Activated CD4-positive, alpha-beta T cell treated with anti-CD3 and anti-CD28 coated beads, Interleukin-2, amount 50 U/mL, for 16 hours (primary cell): Measurements from ENCODE around the gene CHN1.

Experiments
- DNase-seq: peaks from one replicate; pipeline ENCODE4 v3.0.0-alpha.2; 2020

CHN1 gene

DNA sequence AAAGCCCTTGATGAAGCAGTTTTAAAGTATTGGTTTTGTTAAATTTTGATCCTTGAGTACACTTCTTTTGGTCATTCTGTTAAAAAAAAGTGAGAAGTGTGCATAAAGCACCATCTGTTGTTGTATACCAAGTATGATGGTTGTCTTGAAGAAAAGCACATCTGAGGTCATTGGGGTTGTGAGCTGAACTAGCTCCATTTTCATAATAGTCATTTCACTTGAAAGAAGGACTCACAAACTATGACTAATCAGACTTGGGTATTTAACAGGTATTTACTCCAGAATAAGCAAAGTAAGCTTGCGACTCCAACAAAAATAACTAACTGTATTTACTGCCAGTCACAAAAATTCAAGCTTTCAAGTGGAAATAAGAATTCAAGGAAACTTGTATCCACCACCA, 35.1 kb downstream of the CHN1 start:
- peak; percentile 8 for DNase-seq

DNA sequence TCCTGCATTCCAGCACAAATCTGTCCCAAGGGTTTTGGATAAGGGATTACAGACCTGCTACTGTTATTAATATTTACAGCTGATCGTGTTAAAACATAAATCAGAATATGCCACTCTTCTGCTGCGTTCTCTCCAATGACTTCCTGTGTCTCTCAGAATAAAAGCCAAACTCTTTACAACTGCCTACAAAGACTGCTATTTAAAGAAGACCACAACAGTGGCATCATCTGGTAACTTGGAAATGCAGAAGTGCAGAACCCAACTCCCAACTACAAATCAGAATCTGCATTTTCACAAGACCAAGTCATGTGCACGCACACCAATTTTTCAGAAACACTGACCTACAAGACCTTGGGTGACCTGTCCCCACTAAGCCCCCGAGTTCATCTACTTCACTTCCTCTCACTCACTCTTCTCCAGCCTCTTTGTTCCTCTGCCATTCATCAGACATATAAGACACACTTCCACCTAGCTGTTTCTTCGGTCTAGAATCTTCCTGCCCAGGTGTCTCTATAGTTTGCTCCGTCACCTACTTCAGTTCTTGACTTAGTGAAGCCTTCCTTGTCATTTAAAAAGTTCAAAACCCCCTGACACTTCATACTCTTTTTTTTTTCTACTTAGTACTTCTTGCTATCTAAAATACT, 36.0 kb downstream of the CHN1 start:
- DNase-seq: no peak

DNA sequence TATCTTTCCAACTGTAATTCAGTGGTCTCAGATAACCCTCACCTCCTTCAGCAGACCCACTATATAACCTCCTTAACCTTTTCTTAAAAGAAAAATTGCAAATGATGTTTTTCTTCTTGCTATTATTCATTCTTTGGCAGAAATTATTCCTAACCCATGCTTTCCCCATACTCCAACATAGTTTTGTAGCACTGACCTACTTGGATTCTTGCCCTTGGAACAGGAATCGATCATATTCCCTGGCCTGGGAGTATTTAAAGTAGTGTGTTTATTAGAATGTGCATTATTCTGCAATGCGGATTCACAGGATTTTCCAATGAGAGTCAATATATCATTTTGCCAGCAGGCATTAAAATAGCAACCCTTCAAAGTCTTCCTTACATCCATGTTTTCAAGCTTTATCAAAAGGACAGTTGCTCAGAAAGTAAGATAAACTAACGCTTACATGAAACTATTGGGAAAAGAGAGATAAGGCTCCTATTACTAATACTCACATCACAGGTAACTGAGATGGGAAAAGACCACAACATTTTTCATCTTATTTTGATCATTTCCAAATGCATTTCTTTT, 37.4 kb downstream of the CHN1 start:
- no peak for DNase-seq

DNA sequence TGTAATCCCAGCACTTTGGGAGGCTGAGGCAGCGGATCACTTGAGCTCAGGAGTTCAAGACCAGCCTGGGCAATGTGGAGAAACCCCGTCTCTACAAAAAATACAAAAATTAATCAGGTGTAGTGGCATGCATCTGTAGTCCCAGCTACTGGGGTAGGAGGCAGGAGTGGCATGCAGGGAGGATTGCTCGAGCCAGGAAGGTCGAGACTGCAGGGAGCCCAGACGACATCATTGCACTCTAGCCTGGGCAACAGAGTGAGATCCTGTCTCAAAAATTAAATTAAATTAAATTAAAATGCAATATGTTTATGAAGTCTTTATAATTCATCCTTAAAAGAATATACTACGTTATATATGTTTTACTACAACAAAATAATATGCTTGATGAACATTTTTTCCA, 38.1 kb downstream of the CHN1 start:
- DNase-seq: no peak

DNA sequence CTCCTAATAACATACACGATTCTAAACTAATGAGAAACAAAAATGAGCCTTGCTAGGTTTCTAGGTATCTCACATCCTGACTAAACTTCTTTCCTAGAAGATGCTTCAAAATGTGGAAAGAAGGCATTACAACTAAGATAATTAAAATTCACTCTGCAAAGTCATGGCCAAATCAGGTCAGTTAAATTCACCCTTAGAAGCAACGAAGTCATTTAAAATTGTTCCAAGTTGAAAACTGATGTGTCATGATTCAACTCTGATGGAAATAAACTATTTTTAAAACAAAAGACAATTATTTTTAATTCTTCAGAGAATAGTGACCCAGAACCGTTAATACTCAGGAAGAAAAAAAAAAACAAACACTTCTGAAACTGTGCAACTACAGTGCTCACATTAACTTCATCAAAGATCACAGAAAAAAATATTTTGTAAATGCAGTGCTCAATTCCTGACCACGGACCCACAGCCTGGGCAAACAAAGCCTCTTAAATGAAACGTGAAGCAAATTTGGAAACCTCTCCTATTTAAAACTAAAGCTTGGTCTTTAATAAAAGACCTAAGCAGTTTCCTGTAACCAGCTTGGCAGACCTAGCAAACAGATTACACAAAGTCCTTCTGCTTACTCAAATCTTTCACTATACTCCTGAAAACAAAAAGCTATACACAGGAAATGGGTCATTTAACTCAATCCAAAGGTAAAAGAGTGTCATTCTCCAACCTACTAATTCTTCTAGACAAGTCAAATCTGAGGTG, 39.0 kb downstream of the CHN1 start:
- DNase-seq: peak; percentile 57

DNA sequence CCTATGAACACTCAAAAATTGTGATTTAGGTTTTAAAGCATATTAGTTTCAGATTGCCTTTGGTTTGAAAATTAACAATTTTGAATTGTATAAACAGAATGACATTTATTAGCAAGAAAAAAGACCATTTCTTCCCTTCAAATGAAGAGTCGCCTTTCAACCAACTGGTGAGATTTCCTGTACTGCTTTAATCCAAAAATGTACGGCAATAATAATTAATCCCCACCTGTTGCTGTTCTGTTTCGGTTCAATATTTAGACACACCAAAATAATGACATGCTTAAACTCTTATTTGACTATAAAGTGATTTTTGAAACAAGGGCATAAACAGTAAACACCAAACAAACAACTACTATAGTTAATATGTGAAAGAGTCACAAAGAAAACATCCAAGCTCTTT, 39.6 kb downstream of the CHN1 start:
- DNase-seq: no peak

DNA sequence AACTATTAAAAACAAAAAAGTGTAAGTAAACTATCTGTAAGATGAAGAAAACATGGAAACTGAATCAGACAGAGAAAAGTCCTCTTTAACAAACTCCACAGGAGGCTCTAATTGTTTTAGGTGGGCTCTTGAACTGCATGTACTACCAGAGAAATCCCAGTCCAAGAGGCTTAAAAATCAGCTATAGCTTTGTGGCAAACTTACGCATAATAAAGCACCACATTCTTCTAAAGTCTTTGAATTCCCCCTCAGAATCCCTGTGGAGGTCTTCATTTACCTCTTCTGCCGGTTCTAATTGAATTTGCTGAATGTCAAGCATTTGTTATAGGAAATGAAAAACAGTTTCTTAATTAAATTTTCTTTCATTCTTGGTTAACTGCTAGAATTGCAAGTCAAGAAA, 40.8 kb downstream of the CHN1 start:
- DNase-seq: no peak

DNA sequence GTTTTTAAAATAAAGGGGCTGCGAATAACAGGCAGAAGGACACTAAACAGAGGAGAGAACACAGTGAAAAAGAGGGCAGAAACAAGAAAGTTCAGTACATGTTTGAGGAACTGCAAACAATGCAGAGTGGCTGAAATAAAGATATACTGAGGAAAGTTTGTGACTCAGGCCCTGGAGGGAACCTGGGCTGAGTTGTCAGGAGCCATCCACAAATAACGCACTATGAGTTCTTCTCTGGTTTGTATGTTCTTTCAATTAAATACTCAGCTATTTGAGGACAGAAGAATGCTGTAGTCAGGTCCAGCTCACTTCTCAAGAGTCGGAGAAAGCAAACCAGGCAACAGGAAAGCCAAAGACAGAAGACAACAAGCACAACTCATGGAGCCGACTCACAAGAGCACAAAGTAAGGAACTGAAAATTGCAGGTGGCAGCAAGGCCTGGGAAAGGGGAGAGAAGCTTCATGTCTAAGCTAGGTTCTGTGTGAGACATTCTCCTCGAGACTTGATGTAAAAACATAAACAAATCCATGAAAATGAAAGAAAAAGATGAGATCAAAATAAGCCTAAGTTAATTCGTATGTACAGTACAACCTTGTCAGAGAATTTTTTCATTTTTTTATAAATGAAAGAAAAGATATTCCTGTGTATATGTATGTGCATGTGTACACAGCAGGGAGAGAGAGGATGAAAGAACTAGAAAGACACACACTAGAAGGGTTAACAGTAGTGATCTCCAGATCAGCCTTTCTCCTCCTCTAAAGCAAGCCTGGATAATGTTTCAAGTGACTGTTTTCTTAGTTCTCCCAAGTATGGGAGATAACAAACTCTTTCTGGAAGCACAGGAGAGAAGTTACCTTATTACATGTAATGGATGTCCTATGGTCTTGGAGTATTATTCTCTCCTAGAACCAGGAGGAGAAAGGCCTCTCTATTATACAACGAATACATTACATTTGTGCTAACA, 41.5 kb downstream of the CHN1 start:
- DNase-seq: no peak

DNA sequence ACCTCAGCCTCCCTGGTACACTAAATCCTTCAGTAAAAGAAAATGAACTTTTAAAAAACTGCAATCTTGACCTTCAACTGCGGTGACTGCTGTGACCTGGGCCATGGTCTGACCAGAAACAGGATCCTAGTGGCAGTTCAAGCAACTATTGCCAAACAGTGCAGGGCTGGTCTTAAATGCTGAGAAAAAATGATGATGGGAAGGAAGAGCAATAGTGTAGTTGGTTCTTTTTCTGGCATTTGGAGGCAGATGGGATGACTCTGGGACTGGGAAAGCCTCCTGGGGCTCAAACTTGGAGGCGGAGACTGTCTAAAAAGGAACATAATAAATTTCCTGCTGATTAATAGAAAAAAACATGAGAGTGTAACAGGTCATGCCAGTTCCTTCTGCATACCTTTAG, 45.4 kb downstream of the CHN1 start:
- DNase-seq: no peak

DNA sequence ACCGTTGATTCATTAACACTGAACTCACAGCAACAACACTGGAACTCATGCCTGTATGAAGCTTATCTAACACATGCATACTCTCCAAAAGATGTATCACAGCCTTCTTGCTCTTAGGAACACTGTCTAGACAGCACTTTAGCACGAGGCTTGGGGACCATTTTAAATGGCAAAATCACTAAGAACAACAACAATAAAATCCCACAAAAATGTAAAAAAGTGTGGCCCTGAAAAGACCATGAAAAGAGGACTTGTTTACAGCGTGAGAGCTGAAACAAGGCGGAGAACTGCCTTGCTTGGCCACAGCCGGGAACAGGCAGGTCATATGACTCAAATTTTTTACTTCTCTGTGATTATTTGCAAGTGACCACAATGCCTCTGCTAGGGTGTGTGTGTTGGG, 48.1 kb downstream of the CHN1 start:
- DNase-seq: no peak

DNA sequence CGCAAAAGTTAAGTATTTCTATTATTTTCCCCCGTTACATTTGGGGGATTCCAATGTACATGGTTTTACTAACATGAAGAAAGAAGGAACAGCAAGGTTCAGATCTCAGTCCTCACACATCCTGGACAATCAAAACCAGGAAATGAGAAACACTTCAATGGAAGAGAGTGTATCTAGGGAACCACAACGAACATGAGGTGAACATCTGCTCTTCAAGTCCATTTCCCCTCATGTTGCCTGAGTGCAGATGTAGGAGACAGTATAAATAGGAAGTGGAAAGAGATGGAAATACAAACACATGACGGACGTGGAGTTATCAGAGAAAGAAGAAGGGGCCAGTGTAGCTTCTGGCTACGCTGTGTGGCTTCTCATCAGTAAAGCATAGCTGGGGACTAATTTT, 52.6 kb downstream of the CHN1 start:
- no peak for DNase-seq

DNA sequence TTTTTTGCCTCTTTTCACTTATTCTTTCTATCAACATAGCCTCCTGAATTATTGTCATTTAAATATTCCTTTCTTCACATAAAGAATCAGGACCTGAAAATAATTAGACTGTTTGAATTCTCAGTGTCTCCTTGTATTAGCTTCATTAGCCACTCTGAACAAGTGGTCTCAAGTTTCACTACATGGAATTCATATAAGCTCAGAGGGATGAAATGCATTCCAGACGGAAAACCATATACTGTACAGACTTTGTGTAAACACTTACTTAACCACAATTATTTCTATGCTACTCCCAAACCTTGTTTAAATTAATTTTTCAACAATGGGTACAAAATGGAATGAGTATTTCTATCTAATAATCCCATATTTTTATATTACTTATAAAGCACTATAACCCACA, 53.4 kb downstream of the CHN1 start:
- no peak for DNase-seq

DNA sequence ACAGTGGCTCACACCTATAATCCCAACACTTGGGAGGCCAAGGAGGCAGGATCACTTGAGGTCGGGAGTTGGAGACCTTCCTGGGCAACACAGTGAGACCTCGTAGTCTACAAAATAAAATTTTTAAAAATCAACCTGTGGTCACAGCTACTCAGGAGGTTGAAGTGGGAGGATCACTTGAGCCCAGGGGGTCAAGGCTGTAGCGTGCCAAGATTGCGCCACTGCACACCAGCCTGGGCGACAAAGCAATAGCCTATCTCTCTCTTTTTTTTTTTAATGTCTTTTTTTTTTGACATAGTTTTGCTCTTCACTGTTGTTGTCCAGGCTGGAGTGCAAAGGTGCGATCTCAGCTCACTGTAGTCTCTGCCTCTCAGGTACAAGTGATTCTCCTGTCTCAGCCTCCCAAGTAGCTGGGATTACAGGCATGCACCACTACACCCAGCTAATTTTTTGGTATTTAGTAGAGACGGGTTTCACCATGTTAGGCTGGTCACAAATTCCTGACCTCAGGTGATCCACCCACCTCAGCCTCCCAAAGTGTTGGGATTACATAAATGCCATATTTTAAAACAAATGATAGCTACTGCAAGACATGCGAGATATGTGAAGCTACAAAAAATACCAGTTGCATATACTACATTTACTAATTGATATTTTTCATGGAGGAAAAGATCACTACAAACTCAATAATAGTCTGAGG, 55.0 kb downstream of the CHN1 start:
- DNase-seq: no peak

DNA sequence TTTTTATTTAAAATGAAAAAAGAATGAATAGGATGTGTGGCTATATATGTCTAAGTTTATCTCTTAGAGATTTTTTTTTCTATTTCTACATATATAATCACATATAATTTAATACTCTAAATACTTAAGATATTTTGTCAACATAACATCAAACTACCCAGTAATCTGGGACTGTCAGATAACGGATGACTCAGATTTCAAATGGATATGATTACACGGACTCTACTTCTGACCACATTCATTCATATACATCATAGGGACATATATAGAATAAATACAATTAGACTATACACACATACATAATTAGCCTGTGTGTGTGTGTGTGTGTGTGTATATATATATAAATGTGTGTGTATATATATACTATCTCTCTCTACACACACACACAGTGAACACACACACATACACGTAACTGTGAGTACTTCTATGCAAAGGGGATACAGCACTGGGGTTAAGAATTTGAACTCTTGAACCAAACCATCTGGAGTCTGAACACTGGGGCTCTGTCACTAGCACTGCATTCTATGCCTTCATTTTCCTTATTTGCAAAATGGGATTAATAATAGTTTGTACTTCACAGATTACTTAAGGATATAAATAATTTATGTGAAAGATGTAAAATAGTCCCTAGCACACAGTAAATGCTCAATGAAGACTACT, 59.5 kb downstream of the CHN1 start:
- DNase-seq: no peak

DNA sequence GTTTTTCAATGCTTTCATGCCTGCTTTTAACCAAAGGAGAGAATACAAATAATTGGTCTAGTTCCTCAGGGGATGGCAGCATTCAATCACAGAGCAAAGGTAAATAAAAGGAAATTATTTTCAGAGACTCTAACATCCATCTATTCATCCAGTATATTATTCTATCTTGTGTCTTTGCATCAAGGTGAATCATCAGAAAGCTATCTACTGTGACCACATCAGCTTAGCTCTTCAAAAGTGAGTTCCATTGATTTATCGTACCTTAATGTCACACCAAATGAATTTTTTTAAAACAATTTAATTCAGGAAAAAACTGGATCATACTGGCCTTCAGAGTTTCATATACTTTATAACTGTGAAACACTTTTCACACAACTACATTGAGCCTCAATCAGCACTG, 66.1 kb downstream of the CHN1 start:
- no peak for DNase-seq

DNA sequence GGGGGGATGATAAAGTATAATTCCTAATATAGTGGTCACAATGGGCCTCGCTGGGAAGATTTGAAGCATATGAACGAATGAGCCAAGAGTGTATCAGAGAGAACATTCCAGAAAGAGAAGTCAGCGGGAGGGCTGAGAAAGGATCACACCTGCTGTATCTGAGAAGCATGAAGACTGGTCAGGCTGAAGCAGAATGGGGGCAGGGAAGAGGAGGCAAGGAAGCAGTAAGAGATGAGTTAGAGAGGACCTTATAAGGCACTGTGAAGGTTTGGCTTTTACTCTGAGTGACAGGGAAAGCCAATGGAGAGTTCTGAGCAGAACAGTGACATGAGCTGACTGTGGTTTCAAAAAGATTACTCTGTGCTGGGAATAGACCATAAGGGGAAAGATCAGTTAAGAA, 73.5 kb downstream of the CHN1 start:
- no peak for DNase-seq

DNA sequence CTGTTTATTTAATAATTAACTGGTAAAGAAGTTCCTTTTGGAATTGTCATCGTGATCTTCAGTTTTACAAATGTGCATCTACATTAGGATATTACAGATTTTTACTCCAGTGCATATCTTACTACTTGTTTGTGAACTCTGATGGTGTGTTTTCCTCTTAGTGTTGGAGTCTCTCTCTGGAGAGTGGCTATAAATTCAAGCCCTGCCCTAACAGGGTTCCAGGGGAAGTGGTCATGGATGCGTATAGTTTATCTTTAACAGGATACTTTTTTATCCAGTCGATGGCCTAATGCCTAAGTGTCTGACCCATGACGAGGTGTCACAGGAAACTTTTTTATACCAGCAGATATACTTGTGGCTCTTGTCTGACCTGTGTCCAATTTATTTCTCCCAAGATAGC, 75.4 kb downstream of the CHN1 start:
- no peak for DNase-seq

DNA sequence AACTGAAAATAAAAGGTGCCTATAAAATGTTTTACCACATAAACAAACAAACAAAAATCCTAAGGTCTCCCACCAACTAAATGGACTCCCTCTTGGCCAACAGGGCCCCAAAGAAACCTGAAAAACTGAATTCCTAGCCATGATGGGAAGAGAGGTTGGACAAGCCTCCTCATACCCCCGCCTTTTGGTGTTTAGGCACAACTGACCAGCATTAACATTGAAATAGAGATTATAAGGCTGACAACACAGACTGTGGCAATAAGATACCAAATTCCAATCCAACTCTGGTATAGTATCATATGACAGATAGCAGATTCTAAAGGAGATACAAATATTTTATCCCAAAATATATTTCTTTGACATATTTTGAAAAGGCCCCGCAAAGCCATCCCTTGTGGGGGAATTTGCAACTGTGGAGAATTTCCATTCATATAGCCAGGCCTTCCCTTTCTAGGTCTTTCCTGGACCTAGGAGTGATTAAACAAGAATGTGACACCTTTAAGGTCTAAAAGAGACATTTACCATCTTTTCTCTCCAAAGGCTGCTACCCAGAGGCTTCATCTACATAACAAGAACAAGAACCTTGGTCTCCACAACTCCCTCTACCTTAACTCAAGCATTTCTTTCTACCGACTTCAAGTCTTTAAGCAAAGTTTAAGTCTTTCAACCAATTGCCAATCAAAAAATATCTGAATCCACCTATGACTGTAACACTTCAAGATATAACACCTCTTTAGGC, 80.0 kb downstream of the CHN1 start:
- DNase-seq: no peak

DNA sequence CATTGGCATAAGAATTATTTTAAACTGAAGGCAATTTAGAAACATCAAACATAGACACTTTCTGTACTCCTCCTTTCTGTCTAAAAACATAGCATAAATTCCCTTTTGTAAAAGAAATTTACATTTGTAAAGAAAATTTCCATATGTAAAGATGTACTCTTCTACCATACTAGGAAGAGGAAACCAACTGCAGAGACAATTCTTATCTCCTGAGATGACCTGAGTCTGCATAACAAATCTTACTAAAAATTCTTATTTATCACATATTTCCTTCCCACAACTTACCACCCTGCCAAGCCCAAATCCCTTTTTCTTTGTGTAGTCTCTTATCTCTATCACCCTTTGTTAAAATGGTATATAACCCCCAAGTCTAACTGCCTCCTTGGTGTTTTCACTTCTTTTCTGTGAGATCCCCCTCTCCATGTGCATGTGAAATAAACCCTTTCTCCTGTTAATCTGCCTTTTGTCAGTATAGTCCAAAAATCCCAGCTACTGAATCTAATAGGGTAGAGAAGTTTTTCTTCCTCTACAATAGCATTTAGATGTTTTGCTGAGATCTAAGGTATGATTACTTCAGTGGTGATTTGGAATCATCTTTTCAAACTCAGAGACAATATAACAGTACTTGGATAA, 81.0 kb downstream of the CHN1 start:
- no peak for DNase-seq

DNA sequence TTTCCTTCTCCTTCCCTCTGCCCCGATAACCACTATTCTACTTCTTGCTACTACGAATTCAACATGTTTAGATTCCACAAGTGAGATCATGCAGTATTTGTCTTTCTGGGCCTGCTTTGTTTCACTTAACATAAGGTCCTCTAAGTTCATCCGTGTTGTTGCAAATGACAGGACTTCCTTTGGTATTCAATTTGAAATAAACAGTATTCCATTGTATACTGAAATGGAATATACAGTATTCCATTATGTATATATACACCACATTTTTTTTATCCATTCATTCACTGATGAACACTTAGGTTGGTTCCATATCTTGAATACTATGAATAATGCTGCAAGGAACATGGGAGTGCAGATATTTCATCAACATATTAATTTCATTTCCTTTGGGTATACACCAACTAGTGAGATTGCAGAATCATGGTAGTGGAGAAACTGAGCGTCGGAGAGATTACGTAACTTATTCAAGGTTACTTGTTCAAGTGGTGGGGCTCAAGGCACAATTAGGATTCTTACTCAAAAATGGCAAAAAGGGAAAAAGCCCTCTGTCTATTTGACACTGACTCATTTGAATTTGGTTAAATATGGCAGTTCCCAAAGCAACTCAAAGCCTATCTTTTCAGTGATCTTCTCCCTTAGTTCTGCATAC, 85.1 kb downstream of the CHN1 start:
- no peak for DNase-seq
